ENCODE results near the gene SIRPD. TPM values are rescaled to one million over a fixed set of nuclear protein-coding genes. Genes with fewer than 3 reads are reported as not detected.

The SIRPD gene
- total RNA-seq, 3 donors from 2014 or later = not detected

DNA sequence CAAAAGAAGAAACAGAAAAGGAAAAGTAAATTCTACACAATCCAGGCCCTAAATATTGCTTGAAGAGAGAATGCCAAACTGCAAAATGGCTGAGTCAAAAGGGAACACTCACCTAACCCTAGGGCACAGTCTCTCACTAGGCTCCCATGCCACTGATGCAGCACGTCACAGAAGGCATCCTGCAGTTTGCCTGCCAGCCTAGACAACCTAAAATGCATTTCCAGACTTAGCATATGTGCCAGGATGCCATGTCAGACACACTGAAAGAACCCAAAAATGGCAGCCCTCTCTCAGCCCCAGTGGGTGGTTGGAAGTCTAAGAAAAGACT lies 10.6 kb upstream of the SIRPD start:
- intact Hi-C loops (cut with DNase I, micrococcal nuclease) = no loop called here
- DNase-seq (no peak), ATAC-seq (no peak)
- Histone ChIP-seq H3K4me3 (no peak overlapping the region), H3K9me3 (no peaks in the 10 kb centered on the region), H3K36me3 (ENCODE audit: low read depth) (no peaks in the 10 kb centered on the region), H3K4me1 (ENCODE audit: low read depth) (no peaks in the 10 kb centered on the region)
- TF ChIP-seq, protein P1, sequence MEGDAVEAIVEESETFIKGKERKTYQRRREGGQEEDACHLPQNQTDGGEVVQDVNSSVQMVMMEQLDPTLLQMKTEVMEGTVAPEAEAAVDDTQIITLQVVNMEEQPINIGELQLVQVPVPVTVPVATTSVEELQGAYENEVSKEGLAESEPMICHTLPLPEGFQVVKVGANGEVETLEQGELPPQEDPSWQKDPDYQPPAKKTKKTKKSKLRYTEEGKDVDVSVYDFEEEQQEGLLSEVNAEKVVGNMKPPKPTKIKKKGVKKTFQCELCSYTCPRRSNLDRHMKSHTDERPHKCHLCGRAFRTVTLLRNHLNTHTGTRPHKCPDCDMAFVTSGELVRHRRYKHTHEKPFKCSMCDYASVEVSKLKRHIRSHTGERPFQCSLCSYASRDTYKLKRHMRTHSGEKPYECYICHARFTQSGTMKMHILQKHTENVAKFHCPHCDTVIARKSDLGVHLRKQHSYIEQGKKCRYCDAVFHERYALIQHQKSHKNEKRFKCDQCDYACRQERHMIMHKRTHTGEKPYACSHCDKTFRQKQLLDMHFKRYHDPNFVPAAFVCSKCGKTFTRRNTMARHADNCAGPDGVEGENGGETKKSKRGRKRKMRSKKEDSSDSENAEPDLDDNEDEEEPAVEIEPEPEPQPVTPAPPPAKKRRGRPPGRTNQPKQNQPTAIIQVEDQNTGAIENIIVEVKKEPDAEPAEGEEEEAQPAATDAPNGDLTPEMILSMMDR (IDR thresholded peaks at IDR 0.05) = no peak

DNA sequence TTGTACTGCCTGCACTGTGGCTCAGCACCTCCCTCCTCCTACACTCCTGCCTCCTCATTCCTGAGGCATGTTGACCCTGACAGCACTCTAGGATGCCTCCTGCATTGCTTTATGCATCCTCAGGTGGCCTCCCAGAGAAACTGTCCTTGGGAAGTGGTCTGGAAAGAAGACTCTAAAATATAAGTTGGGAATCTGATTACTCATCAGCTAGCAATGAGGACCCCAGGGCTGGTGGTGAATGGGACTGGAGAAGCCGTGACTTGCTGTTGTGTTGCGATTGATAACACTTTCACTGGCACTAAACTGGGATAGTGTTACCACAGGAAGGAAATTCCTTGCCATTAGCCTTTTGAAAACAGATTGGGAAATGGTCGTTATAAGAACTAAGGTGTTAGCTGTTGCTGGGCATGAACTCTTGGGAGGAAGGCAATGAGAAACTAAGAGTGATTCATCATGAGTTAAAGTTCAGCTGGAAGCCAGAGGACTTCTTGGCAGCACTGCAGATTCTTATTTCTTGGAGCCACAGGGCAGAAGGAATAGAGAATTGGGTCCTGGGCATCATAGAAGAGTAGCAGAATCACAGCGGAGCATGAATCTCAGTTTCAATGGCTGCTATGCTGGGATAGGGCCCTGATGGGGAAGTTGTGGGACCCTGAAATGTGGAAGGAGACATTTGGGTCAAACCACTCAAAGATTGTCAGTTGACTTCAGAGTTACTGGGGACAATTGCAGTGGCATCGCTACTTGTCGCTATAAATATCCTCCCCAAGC lies 10.1 kb upstream of the SIRPD start:
- TF ChIP-seq, protein P1 (IDR thresholded peaks at IDR 0.05) = no peak
- H3K4me3 ChIP-seq = no peak overlapping the region
- no peak for DNase-seq
- no peaks in the 10 kb centered on the region for H3K36me3 ChIP-seq (ENCODE audit: low read depth)
- H3K4me1 ChIP-seq (ENCODE audit: low read depth) = no peaks in the 10 kb centered on the region
- no peaks in the 10 kb centered on the region for H3K9me3 ChIP-seq
- no peak for ATAC-seq
- intact Hi-C loops (cut with DNase I, micrococcal nuclease) = no loop called here

DNA sequence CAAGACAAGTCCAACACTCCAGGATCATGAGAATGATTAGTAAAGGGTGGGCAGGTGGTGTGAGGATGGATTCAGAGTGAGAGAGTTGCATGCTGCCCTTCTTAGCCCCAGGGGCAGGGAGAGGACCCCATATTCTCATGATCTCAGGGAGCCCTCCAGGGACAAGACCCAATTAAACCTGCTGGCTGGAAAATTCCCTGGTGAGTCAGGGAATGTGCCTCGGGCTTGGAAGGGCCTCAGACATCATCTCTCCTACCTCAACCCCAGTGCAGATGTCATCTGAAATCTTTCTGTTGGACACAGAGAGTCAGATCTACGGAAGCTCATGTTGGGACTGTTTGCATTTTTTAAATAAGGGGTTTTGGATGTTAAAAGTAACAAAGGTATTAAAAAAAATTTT lies 9.2 kb upstream of the SIRPD start:
- no peaks in the 10 kb centered on the region for H3K36me3 ChIP-seq (ENCODE audit: low read depth)
- H3K9me3 ChIP-seq = no peaks in the 10 kb centered on the region
- TF ChIP-seq, protein P1 (IDR thresholded peaks at IDR 0.05) = no peak
- intact Hi-C loops (cut with DNase I, micrococcal nuclease) = no loop called here
- H3K4me3 ChIP-seq = no peak overlapping the region
- DNase-seq (no peak), ATAC-seq (no peak)
- H3K4me1 ChIP-seq (ENCODE audit: low read depth) = no peaks in the 10 kb centered on the region

DNA sequence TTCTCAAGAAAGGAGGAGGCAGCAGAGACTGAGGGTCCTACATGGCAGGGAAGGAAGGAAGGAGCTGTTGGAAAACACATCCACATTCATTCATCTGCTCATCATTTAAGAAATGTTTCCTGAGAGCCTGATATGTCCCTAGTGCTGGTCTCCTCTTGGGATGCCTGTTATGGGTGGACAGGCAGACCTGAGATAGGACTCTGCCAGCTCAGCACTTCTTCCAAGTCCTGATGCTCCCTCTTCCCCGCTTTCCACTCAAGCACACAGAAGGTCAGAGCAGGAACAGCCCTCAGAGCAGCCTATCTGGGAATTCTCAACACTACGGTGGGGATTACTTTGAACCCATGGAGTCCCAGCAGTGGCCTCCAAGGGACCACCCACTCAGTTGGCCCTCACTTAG lies 8.0 kb upstream of the SIRPD start:
- DNase-seq = no peak
- H3K4me1 ChIP-seq (ENCODE audit: low read depth) = no peaks in the 10 kb centered on the region
- ATAC-seq = no peak
- no peaks in the 10 kb centered on the region for H3K9me3 ChIP-seq
- no peak overlapping the region for H3K4me3 ChIP-seq
- intact Hi-C loops (cut with DNase I, micrococcal nuclease) = no loop called here
- TF ChIP-seq, protein P1 (IDR thresholded peaks at IDR 0.05) = no peak
- no peaks in the 10 kb centered on the region for H3K36me3 ChIP-seq (ENCODE audit: low read depth)

DNA sequence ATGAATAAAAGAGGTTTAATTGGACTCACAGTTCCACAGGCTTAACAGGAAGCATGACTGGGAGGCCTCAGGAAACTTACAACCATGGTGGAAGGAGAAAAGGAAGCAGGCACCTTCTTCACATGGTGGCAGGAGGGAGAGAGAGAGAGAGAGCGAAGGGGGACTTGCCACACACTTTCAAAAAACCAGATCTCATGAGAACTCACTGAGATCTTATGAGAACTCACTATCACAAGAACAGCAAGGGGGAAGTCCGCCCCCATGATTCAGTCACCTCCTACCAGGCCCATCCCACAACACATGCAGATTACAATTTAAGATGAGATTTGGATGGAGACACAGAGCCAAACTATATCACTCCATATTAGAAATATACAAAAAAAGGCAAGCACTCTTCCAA lies 6.1 kb upstream of the SIRPD start:
- DNase-seq = no peak
- Histone ChIP-seq H3K36me3 (ENCODE audit: low read depth) (no peaks in the 10 kb centered on the region), H3K9me3 (no peaks in the 10 kb centered on the region), H3K4me3 (no peak overlapping the region), H3K4me1 (ENCODE audit: low read depth) (no peaks in the 10 kb centered on the region)
- intact Hi-C loops (cut with DNase I, micrococcal nuclease) = no loop called here
- TF ChIP-seq, protein P1 (IDR thresholded peaks at IDR 0.05) = no peak
- ATAC-seq = no peak

DNA sequence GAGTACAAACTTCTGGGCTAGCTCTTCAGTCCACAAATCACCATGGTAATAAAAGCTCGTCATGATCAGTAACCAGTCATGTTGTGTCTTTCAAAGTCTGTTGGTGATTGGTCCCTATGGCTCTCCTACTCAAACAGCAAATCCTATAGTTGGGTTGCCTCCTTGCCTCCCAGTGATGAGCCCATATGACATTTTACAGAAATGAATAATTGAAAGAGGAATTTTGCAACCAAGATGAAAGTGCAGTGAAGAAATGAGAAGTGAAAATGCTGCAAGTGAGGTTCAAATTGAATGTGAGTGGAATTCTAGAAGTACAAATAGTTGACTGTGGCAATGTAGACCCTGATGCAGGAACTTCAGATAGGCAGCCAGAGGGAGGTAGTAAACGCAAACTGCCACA lies 5.1 kb upstream of the SIRPD start:
- ATAC-seq (no peak), DNase-seq (no peak)
- H3K4me1 ChIP-seq (ENCODE audit: low read depth) = no peaks in the 10 kb centered on the region
- no peaks in the 10 kb centered on the region for H3K36me3 ChIP-seq (ENCODE audit: low read depth)
- no peak overlapping the region for H3K4me3 ChIP-seq
- TF ChIP-seq, protein P1 (IDR thresholded peaks at IDR 0.05) = no peak
- H3K9me3 ChIP-seq = no peaks in the 10 kb centered on the region
- intact Hi-C loops (cut with DNase I, micrococcal nuclease) = no loop called here

Data from mucosa of descending colon (tissue), 3 donors.